ENCODE results near the gene TRIM31. TPM values are rescaled to one million over a fixed set of nuclear protein-coding genes. Genes with fewer than 3 reads are reported as not detected.

TRIM31 gene
- polyA plus RNA-seq, 2 of the 4 experiments (the other 2 are of a cell fraction) = 2.9 to 3.2 TPM

DNA sequence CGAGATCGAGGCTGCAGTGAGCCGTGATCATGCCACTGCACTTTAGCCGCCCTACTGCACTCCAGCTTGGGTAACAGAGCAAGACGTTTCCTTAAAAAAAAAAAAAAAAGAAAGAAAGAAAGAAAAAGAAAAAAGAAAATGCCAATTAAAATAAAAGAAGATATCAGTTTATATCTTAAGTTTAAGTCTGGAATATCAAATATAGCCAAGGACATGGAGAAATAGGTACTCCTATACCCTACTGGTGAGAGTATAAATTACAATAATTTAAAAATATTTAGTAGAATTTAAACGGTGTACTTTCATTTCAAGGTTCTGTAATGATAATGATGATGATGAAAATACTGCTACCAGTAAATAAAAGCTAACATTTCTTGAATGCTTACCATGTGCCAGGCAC, 3.8 kb upstream of the TRIM31 start:
- FAIRE-seq = no peak

GRCh38 chr6:30113841-30114240, 951 bp upstream of the TRIM31 start:
- Histone ChIP-seq H3K4me1 (peaks cover 34% of the 10 kb centered on the region), H3K4me2 (peak overlapping the region; percentile 79), H3K9me3 (no peaks in the 10 kb centered on the region), H3K4me3 (no peak overlapping the region), H3K27ac (peak overlapping the region; percentile 58 to 73; a peak in 5 of 6 replicates)
- no peak for TF ChIP-seq RARB (CRISPR knock-in tag; IDR thresholded peaks at IDR 0.05)
- TF ChIP-seq CBX2 (IDR thresholded peaks at IDR 0.05; ENCODE audit: borderline replicate concordance, low read depth) = no peak
- no peak for TF ChIP-seq MAX (IDR thresholded peaks at IDR 0.05)
- no peak for TF ChIP-seq SREBF2 (IDR thresholded peaks at IDR 0.05)
- no peak for TF ChIP-seq RCOR1 (IDR thresholded peaks at IDR 0.05; ENCODE audit: low read depth, low read length)
- TF ChIP-seq CTCF (IDR thresholded peaks at IDR 0.05) = no peak
- TF ChIP-seq CHD2 (IDR thresholded peaks at IDR 0.05; ENCODE audit: low read length, partially characterized antibody) = no peak
- no peak for TF ChIP-seq POLR2AphosphoS2 (conservative IDR thresholded peaks at IDR 0.05; ENCODE audit: low read length)
- no peak for TF ChIP-seq GATA3 (IDR thresholded peaks at IDR 0.05; ENCODE audit: borderline replicate concordance)
- TF ChIP-seq, protein P1, sequence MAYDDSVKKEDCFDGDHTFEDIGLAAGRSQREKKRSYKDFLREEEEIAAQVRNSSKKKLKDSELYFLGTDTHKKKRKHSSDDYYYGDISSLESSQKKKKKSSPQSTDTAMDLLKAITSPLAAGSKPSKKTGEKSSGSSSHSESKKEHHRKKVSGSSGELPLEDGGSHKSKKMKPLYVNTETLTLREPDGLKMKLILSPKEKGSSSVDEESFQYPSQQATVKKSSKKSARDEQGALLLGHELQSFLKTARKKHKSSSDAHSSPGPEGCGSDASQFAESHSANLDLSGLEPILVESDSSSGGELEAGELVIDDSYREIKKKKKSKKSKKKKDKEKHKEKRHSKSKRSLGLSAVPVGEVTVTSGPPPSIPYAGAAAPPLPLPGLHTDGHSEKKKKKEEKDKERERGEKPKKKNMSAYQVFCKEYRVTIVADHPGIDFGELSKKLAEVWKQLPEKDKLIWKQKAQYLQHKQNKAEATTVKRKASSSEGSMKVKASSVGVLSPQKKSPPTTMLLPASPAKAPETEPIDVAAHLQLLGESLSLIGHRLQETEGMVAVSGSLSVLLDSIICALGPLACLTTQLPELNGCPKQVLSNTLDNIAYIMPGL (CRISPR knock-in tag; IDR thresholded peaks at IDR 0.05; ENCODE audit: borderline replicate concordance) = no peak
- TF ChIP-seq NR3C1 (IDR thresholded peaks at IDR 0.05) = no peak
- TF ChIP-seq EP300 (IDR thresholded peaks at IDR 0.05) = no peak
- TF ChIP-seq KDM1A (IDR thresholded peaks at IDR 0.05; ENCODE audit: low read depth) = no peak
- no peak for TF ChIP-seq HEYL (CRISPR knock-in tag; IDR thresholded peaks at IDR 0.05)
- no peak for TF ChIP-seq ZSCAN20 (CRISPR knock-in tag; IDR thresholded peaks at IDR 0.05)
- no peak for TF ChIP-seq EHMT2 (IDR thresholded peaks at IDR 0.05; ENCODE audit: low read depth)
- TF ChIP-seq FOXS1 (CRISPR knock-in tag; IDR thresholded peaks at IDR 0.05) = no peak
- FAIRE-seq = no peak
- ChIA-PET CTCF (interaction anchor here (3.6 to 16.7 kb wide), 2 partner anchors 11 to 16 kb away, joined by 21 to 353 read pairs; partner anchors contain the start of gene TRIM40), POLR2A (no interaction called here)
- 39% methylated on average over 1 of the region's 1 CpG for WGBS (ENCODE audit: missing lambda C conversion rate)
- DNase-seq (ENCODE audit: low read depth in 1 of 2, low spot score in 1 of 2) = no peak
- peak in 1 of 2 experiments; percentile 24; a peak in 1 of 6 replicates for ATAC-seq

More for the DNA sequence above, 3.8 kb upstream of the TRIM31 start:
- ChIA-PET POLR2A (no interaction called here), CTCF (interaction anchor here (0.8 to 16.7 kb wide), 3 partner anchors 10 to 22 kb away, joined by 3 to 353 read pairs (median 4); partner anchors contain the start of gene TRIM40)
- TF ChIP-seq CHD2 (IDR thresholded peaks at IDR 0.05; ENCODE audit: low read length, partially characterized antibody) (no peak), HEYL (CRISPR knock-in tag; IDR thresholded peaks at IDR 0.05) (no peak), SMC3 (IDR thresholded peaks at IDR 0.05) (no peak)
- Histone ChIP-seq H3K4me1 (peaks cover 36% of the 10 kb centered on the region), H3K4me3 (no peak overlapping the region), H3K9me3 (no peaks in the 10 kb centered on the region), H3K4me2 (no peak overlapping the region), H3K27ac (no peak overlapping the region)
- 76% methylated on average over 6 of the region's 6 CpGs for WGBS (ENCODE audit: missing lambda C conversion rate)
- ATAC-seq = no peak
- DNase-seq (ENCODE audit: low read depth in 1 of 2, low spot score in 1 of 2) = no peak

DNA sequence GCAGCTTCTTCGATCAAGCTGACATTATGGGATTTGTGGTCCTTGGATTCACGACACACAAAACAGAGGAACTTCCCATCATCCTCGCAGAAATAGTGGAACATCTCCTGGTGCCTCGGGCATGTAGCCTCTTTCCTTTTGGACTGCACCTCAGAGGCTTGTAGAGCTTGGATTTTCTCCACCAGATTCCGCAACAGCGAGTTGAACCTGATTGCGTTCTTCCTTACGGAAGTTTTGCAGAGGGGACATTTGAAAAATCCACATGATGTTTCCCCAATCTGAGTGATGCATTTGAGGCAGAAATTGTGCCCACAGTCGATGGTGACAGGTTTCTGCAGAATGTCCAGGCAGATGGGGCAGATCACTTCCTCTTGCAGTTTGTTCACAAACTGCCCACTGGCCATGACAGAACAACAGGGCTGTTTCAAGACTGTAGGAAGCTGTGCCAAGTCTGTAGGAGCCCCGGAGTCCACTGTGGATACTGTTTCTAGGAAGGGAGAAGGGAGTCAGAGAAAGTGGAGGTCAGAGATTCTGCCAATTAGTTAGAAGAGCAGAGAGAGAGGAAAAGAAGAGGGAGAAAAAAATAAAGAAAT, 392 bp downstream of the TRIM31 start:
- WGBS (ENCODE audit: missing lambda C conversion rate) = 54% methylated on average over 10 of the region's 10 CpGs
- ChIA-PET POLR2A (no interaction called here), CTCF (interaction anchor here (1.1 to 16.7 kb wide), 3 partner anchors 10 to 107 kb away, joined by 4 to 353 read pairs (median 21); partner anchors contain the start of gene TRIM40)
- ATAC-seq = peak in 1 of 2 experiments; percentile 66; a peak in 4 of 6 replicates
- peaks cover 33% of the 10 kb centered on the region for H3K4me1 ChIP-seq
- FAIRE-seq = no peak
- peak overlapping the region; percentile 48 to 73; a peak in 5 of 6 replicates for H3K27ac ChIP-seq
- DNase-seq (ENCODE audit: low read depth in 1 of 2, low spot score in 1 of 2) = no peak
- H3K4me2 ChIP-seq = peak overlapping the region; percentile 79
- H3K4me3 ChIP-seq = peak overlapping the region; percentile 17; the same call in 2 of the 3 replicates
- no peaks in the 10 kb centered on the region for H3K9me3 ChIP-seq
- TF ChIP-seq HES2 (IDR thresholded peaks at IDR 0.05) (no peak), GATA3 (IDR thresholded peaks at IDR 0.05; ENCODE audit: borderline replicate concordance) (no peak), REST (IDR thresholded peaks at IDR 0.05) (no peak), MAFK (IDR thresholded peaks at IDR 0.05; ENCODE audit: partially characterized antibody) (no peak), SMC3 (IDR thresholded peaks at IDR 0.05) (no peak), ZC3H11A (IDR thresholded peaks at IDR 0.05) (no peak), CBX2 (IDR thresholded peaks at IDR 0.05; ENCODE audit: borderline replicate concordance, low read depth) (no peak), FOSB (CRISPR knock-in tag; IDR thresholded peaks at IDR 0.05) (no peak)
- TF ChIP-seq, protein P1 (CRISPR knock-in tag; IDR thresholded peaks at IDR 0.05; ENCODE audit: borderline replicate concordance) = no peak
